ENCODE results near the gene APRT.
"Not testable (repeated sequence)": the region's sequence is repeated elsewhere in the genome, so short reads cannot be mapped to it uniquely, and the experiment has no call there.

The APRT gene

GRCh38 chr16:88788749-88789148, 23.0 kb downstream of the APRT start:
- not testable (repeated sequence) for DNase-seq (ENCODE audit: low read depth in 2 of 2)

GRCh38 chr16:88787579-88788314, 24.0 kb downstream of the APRT start:
- no peak for DNase-seq (ENCODE audit: low read depth in 2 of 2)

GRCh38 chr16:88785106-88785924, 26.4 kb downstream of the APRT start, which contains the start of gene PIEZO1:
Gene PIEZO1 (minus strand): TSS chr16:88785220. CDS start chr16:88784964, 256 bp downstream.
- peak; percentile 68 to 74 for DNase-seq (ENCODE audit: low read depth in 2 of 2)

- DNase-seq (ENCODE audit: low read depth in 2 of 2): no peak
These were observed 26.9 kb downstream of the APRT start for GRCh38 chr16:88784856-88785105.

GRCh38 chr16:88784074-88784855, 27.5 kb downstream of the APRT start:
- no peak for DNase-seq (ENCODE audit: low read depth in 2 of 2)

- DNase-seq (ENCODE audit: low read depth in 2 of 2): no peak
These were observed 28.2 kb downstream of the APRT start for GRCh38 chr16:88783391-88784073.

- DNase-seq (ENCODE audit: low read depth in 2 of 2): peak in 1 of 2 donors; percentile 67
These were observed 29.0 kb downstream of the APRT start for GRCh38 chr16:88782454-88783390.

- peak in 1 of 2 donors; percentile 65 for DNase-seq (ENCODE audit: low read depth in 2 of 2)
These were observed 30.3 kb downstream of the APRT start for GRCh38 chr16:88781140-88782077.

GRCh38 chr16:88780142-88781062, 31.3 kb downstream of the APRT start:
- no peak for DNase-seq (ENCODE audit: low read depth in 2 of 2)

GRCh38 chr16:88779406-88780141, 32.2 kb downstream of the APRT start:
- DNase-seq (ENCODE audit: low read depth in 2 of 2): no peak

- no peak for DNase-seq (ENCODE audit: low read depth in 2 of 2)
These were observed 33.1 kb downstream of the APRT start for GRCh38 chr16:88778541-88779065.

- DNase-seq (ENCODE audit: low read depth in 2 of 2): no peak
These were observed 33.5 kb downstream of the APRT start for GRCh38 chr16:88778271-88778525.

- no peak for DNase-seq (ENCODE audit: low read depth in 2 of 2)
These were observed 34.1 kb downstream of the APRT start for GRCh38 chr16:88777471-88778270.

- no peak for DNase-seq (ENCODE audit: low read depth in 2 of 2)
These were observed 35.9 kb downstream of the APRT start for GRCh38 chr16:88775825-88776224.

- DNase-seq (ENCODE audit: low read depth in 2 of 2): no peak
These were observed 37.0 kb downstream of the APRT start for GRCh38 chr16:88774544-88775393.

- DNase-seq (ENCODE audit: low read depth in 2 of 2): no peak
These were observed 37.9 kb downstream of the APRT start for GRCh38 chr16:88773812-88774291.
